Effector memory CD4-positive, alpha-beta T cell (primary cell): Measurements from ENCODE around the gene TLX3.

Experiments used
- DNase-seq, 3 donors: peaks; one replicate each; pipeline ENCODE4 v3.0.0-alpha.2; 2020
- H3K27ac ChIP-seq: 2 replicates; pipeline ENCODE4 v1.7.0; 2013; ENCODE audit warnings: mild to moderate bottlenecking, low read length, moderate library complexity; ENCODE audit not compliant: insufficient read depth, poor library complexity, severe bottlenecking
- H3K27me3 ChIP-seq: replicated peaks from 2 replicates; pipeline ENCODE4 v1.7.0; 2013; ENCODE audit warnings: mild to moderate bottlenecking, low read length; ENCODE audit not compliant: insufficient read depth, control insufficient read depth, poor library complexity, severe bottlenecking
- H3K36me3 ChIP-seq: 2 replicates; pipeline ENCODE4 v1.7.0; 2013; ENCODE audit warnings: mild to moderate bottlenecking, low read length, moderate library complexity; ENCODE audit not compliant: control insufficient read depth, insufficient read depth
- H3K4me1 ChIP-seq: 2 replicates; pipeline ENCODE4 v1.7.0; 2013; ENCODE audit warnings: low read length, mild to moderate bottlenecking; ENCODE audit not compliant: control insufficient read depth, insufficient read depth, poor library complexity, severe bottlenecking
- H3K4me3 ChIP-seq: 2 replicates; pipeline ENCODE4 v1.7.0; 2013; ENCODE audit warnings: low read length, low read depth, mild to moderate bottlenecking; ENCODE audit not compliant: insufficient read depth, poor library complexity, severe bottlenecking
- H3K9me3 ChIP-seq: 2 replicates; pipeline ENCODE4 v1.7.0; 2013; ENCODE audit warnings: mild to moderate bottlenecking, low read length, moderate library complexity; ENCODE audit not compliant: control insufficient read depth
- total RNA-seq, 3 donors: gene quantifications; one replicate each; lab custom pipeline; 2026; lab: John Stamatoyannopoulos, UW

TLX3 gene
- total RNA-seq: 0 reads per million in 3 donors

- Histone ChIP-seq H3K36me3 (no peaks in the 10 kb centered on the region), H3K27me3 (peaks cover 23% of the 10 kb centered on the region), H3K27ac (no peak within 1 kb of the TSS), H3K9me3 (no peaks in the 10 kb centered on the region), H3K4me3 (no peak within 1 kb of the TSS), H3K4me1 (peaks cover 19% of the 10 kb centered on the region)
- no peak for DNase-seq
These were observed at the start of gene TLX3 for GRCh38 chr5:171308453-171309275. TSS of gene TLX3 (plus strand) at chr5:171309248. CDS start at chr5:171309366, 118 bp downstream.

GRCh38 chr5:171261361-171261760 is 47.7 kb upstream of the TLX3 start:
- Histone ChIP-seq H3K4me3 (no peak overlapping the region), H3K27ac (no peak overlapping the region), H3K4me1 (no peaks in the 10 kb centered on the region), H3K36me3 (no peaks in the 10 kb centered on the region), H3K9me3 (no peaks in the 10 kb centered on the region), H3K27me3 (no peaks in the 10 kb centered on the region)
- DNase-seq: no peak

- Histone ChIP-seq H3K9me3 (no peaks in the 10 kb centered on the region), H3K27me3 (no peaks in the 10 kb centered on the region), H3K4me3 (no peak overlapping the region), H3K4me1 (no peaks in the 10 kb centered on the region), H3K27ac (no peak overlapping the region), H3K36me3 (no peaks in the 10 kb centered on the region)
- DNase-seq: no peak
These were observed 47.1 kb upstream of the TLX3 start for GRCh38 chr5:171261904-171262303.

GRCh38 chr5:171263181-171263580 is 45.9 kb upstream of the TLX3 start:
- Histone ChIP-seq H3K36me3 (no peaks in the 10 kb centered on the region), H3K27me3 (no peaks in the 10 kb centered on the region), H3K4me1 (no peaks in the 10 kb centered on the region), H3K27ac (no peak overlapping the region), H3K9me3 (no peaks in the 10 kb centered on the region), H3K4me3 (no peak overlapping the region)
- no peak for DNase-seq

GRCh38 chr5:171264843-171265242 is 44.2 kb upstream of the TLX3 start:
- no peak overlapping the region for H3K27ac ChIP-seq

GRCh38 chr5:171268700-171269620 is 40.1 kb upstream of the TLX3 start:
- Histone ChIP-seq H3K9me3 (no peaks in the 10 kb centered on the region), H3K27me3 (no peaks in the 10 kb centered on the region), H3K4me1 (no peaks in the 10 kb centered on the region), H3K27ac (no peak overlapping the region), H3K4me3 (no peak overlapping the region), H3K36me3 (no peaks in the 10 kb centered on the region)
- no peak for DNase-seq

More at GRCh38 chr5:171264843-171265242, 44.2 kb upstream of the TLX3 start:
- H3K4me3 ChIP-seq: no peak overlapping the region
- no peaks in the 10 kb centered on the region for H3K27me3 ChIP-seq
- no peaks in the 10 kb centered on the region for H3K36me3 ChIP-seq
- no peak for DNase-seq
- H3K4me1 ChIP-seq: no peaks in the 10 kb centered on the region
- H3K9me3 ChIP-seq: no peaks in the 10 kb centered on the region

GRCh38 chr5:171269717-171270116 is 39.3 kb upstream of the TLX3 start:
- Histone ChIP-seq H3K27ac (no peak overlapping the region), H3K4me3 (no peak overlapping the region), H3K36me3 (no peaks in the 10 kb centered on the region), H3K4me1 (no peaks in the 10 kb centered on the region), H3K9me3 (no peaks in the 10 kb centered on the region), H3K27me3 (no peaks in the 10 kb centered on the region)
- DNase-seq: no peak

- Histone ChIP-seq H3K36me3 (no peaks in the 10 kb centered on the region), H3K4me3 (no peak overlapping the region)
- DNase-seq: no peak
These were observed 38.9 kb upstream of the TLX3 start for GRCh38 chr5:171270136-171270535.

GRCh38 chr5:171271798-171272197 is 37.2 kb upstream of the TLX3 start:
- Histone ChIP-seq H3K4me3 (no peak overlapping the region), H3K27me3 (no peaks in the 10 kb centered on the region), H3K4me1 (no peaks in the 10 kb centered on the region), H3K9me3 (no peaks in the 10 kb centered on the region), H3K27ac (no peak overlapping the region), H3K36me3 (no peaks in the 10 kb centered on the region)
- no peak for DNase-seq

More at GRCh38 chr5:171270136-171270535, 38.9 kb upstream of the TLX3 start:
- H3K9me3 ChIP-seq: no peaks in the 10 kb centered on the region
- no peaks in the 10 kb centered on the region for H3K27me3 ChIP-seq
- H3K27ac ChIP-seq: no peak overlapping the region
- H3K4me1 ChIP-seq: no peaks in the 10 kb centered on the region
